Retinal pigment epithelial cell (primary cell): ENCODE data around the gene TRPT1.

Experiments used
- DNase-seq: peaks from one replicate; pipeline ENCODE4 v3.0.0-alpha.2; 2010; ENCODE audit warnings: low read depth
- H3K4me3 ChIP-seq: 2 replicates; pipeline ENCODE4 v1.5.1; 2011; ENCODE audit warnings: mild to moderate bottlenecking, low read length, control low read depth, moderate library complexity
- TF ChIP-seq, protein P1 (sequence below): conservative IDR thresholded peaks from 2 replicates; pipeline ENCODE4 v1.5.1; 2011; ENCODE audit warnings: low read depth, low read length, control low read depth, inconsistent platforms

The TRPT1 gene

DNA sequence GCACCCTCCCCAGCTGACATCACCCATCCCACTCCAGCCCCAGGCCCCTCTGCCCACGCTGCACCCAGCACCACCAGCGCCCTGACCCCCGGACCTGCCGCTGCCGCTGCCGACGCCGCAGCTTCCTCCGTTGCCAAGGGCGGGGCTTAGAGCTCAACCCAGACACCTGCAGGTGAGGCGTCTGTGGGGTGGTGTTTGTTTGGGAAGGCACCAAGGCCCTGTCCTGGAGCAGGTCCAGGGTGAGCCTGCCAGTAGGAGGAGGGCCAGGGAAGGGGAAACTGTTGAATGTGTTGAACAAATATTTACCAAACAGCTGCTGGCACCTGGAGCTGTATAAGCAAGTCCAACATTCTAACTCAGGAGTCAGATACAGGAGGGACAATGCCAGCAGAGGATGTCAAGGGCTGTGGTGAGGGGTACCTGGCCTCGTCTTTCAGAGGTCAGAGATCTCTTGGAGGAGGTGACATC lies 11.5 kb upstream of the TRPT1 start:
- DNase-seq = no peak
- H3K4me3 ChIP-seq = no peak overlapping the region
- TF ChIP-seq, protein P1, sequence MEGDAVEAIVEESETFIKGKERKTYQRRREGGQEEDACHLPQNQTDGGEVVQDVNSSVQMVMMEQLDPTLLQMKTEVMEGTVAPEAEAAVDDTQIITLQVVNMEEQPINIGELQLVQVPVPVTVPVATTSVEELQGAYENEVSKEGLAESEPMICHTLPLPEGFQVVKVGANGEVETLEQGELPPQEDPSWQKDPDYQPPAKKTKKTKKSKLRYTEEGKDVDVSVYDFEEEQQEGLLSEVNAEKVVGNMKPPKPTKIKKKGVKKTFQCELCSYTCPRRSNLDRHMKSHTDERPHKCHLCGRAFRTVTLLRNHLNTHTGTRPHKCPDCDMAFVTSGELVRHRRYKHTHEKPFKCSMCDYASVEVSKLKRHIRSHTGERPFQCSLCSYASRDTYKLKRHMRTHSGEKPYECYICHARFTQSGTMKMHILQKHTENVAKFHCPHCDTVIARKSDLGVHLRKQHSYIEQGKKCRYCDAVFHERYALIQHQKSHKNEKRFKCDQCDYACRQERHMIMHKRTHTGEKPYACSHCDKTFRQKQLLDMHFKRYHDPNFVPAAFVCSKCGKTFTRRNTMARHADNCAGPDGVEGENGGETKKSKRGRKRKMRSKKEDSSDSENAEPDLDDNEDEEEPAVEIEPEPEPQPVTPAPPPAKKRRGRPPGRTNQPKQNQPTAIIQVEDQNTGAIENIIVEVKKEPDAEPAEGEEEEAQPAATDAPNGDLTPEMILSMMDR = no peak

GRCh38 chr11:64235437-64236161 lies 9.6 kb upstream of the TRPT1 start:
- H3K4me3 ChIP-seq = peak overlapping the region; percentile 63
- TF ChIP-seq, protein P1 = no peak
- no peak for DNase-seq

- TF ChIP-seq, protein P1 = no peak
- DNase-seq = no peak
- peak overlapping the region; percentile 63 for H3K4me3 ChIP-seq
These were observed 8.8 kb upstream of the TRPT1 start for GRCh38 chr11:64234647-64235379.

DNA sequence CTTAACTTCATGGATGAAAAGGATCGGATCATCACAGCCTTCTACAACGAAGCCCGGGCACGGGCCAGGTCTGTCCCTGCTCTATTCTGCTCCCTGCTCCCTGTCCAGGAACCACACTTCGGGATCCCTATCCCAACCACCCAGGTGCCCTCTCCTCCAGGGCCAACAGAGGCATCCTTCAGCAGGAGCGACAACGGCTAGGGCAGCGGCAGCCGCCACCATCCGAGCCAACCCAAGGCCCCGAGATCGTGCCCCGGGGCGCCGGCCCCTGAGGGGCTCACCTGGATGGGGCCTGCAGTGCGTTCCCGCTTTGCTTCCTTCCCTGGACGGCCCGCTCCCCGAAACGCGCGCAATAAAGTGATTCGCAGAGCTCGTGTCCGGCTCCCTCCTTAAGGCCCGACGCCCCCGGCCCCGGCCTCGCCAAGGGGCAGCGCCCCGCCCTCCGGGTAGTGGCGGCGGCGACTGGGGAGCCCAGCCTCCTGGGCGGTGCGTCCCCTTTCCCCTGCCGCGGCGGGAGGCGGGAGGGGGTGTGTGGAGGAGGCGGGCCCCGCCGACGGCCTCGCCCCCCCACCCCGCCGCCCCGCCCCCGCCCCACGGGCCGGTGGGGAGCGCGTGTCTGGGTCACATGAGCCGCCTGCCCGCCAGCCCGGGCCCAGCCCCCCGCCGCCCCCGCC lies 8.1 kb upstream of the TRPT1 start, which contains the start of gene VEGFB:
Gene VEGFB, plus strand, starts transcription at position 672 of the 674 bp plus-strand sequence. CDS start 250 bp downstream, outside the sequence.
- DNase-seq = no peak
- TF ChIP-seq, protein P1 = no peak
- H3K4me3 ChIP-seq = peak within 1 kb of the TSS; percentile 63

- no peak overlapping the region for H3K4me3 ChIP-seq
- TF ChIP-seq, protein P1 = no peak
- DNase-seq = no peak
These were observed 7.0 kb upstream of the TRPT1 start for GRCh38 chr11:64232967-64233315.

DNA sequence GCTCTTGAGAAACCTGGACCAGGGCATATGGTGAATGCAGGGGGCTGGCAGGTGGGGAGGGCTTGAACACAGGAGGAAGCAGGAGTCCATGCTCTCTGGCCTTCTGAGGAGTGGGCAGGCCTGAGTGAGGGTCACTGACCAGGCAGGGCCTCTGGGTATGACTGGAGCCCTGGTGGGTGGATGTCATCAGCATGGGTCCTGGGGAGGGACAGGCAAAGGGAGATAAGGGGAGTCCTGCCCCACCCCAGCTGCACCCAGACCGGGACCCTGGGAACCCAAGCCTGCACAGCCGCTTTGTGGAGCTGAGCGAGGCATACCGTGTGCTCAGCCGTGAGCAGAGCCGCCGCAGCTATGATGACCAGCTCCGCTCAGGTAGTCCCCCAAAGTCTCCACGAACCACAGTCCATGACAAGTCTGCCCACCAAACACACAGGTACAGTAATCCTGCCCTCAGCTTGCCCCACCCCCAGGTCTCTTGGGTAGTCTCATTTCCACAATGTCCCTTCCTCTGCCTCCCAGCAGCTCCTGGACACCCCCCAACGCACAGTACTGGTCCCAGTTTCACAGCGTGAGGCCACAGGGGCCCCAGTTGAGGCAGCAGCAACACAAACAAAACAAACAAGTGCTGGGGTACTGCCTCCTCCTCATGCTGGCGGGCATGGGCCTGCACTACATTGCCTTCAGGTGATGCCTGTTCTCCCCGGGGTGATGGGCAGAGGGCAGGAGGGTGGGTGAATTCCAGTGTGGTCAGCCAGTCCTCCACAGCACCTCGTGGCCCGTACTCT lies 6.4 kb upstream of the TRPT1 start:
- no peak for DNase-seq
- TF ChIP-seq, protein P1 = no peak
- no peak overlapping the region for H3K4me3 ChIP-seq
